ENCODE measurements around the gene TAF11L2.
"Not testable (repeated sequence)": the region's sequence is repeated elsewhere in the genome, so short reads cannot be mapped to it uniquely, and the experiment has no call there.

Gene TAF11L2

DNA sequence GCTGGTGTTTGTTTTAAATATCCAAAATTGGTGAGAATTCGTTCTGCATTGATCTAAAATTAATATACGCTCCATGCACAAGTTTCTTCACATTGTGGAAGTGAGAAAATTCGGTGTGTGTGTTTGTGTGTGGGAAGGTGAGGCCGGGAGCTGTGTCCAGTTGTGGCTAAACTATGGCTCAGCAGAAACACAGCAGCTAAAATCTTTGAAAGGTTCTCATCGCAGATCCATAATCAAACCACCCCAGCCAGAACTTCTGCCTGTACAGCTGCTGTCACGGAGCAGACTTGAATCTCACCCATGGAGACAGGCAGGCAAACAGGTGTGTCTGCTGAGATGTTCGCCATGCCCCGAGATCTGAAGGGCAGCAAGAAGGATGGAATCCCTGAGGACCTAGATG is at the start of gene TAF11L2:
TSS of gene TAF11L2 (plus strand) at position 301 of the 400 bp plus-strand sequence.
- not testable (repeated sequence) for DNase-seq

DNA sequence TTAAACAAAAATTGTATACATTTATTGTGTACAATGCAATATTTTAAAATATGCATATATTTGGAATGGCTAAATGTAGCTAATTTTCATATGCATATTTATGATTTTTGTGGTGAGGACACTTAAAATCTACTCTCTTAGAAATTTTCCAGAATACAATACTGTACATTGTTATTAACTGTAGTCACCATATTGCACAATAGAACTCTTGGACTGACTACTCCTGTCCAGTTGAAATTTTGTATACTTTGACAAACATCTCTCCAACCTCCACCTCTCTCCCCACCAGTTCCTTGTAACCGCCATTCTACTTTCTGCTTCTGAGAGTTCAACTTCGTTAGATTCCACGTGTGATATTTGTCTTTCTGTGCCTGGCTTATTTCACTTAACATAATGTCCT is 49.2 kb upstream of the TAF11L2 start:
- no peak for DNase-seq

DNA sequence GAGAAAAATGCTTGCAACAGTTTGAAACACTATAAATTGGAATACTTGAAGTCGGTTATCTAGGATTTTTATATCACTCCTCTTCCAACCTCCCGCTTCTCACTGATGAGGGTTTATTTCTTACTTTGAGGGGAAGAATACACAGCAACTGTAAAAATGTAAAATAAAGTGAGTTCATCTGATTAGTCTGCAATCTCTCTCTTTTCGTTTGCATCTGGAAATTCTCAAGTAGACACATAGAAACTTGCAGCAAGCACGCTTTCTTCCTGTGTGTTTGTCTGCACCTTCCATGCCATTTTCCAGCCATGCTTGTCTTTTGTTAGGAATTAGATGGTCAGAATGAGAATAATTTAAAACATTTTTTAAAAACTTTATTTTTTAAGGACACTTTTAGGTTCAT is 45.1 kb upstream of the TAF11L2 start:
- no peak for DNase-seq

DNA sequence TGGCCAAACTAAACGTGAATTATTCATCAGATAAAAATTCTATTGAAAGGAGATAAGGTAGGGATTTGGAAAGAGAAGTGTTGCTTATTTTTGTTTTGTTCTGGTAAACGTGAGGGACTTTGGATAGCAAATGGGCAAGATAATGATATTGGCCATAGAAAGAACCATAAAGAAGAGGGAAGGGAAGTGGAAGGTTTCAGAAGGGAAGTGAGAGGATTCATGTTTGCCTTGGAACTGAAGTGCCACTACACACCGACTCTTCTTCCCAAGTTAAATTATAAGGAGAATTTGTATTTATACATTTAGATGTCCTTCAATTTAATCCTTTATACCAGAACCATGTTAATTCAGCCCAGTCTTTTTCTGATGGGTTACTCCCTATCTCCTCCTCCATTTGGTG is 42.1 kb upstream of the TAF11L2 start:
- no peak for DNase-seq

DNA sequence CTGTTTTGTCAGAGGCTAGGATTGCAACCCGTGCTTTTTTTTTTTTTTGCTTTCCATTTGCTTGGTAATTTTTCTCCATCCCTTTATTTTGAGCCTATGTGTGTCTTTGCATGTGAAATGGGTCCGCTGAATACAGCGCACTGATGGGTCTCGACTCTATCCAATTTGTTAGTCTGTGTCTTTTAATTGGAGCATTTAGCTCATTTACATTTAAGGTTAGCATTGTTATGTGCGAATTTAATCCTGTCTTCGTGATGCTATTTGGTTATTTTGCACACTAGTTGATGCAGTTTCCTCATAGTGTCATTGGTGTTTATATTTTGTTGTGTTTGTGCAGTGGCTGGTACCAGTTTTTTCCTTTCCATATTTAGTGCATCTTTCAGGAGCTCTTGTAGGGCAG is 36.2 kb upstream of the TAF11L2 start:
- DNase-seq, result no peak

DNA sequence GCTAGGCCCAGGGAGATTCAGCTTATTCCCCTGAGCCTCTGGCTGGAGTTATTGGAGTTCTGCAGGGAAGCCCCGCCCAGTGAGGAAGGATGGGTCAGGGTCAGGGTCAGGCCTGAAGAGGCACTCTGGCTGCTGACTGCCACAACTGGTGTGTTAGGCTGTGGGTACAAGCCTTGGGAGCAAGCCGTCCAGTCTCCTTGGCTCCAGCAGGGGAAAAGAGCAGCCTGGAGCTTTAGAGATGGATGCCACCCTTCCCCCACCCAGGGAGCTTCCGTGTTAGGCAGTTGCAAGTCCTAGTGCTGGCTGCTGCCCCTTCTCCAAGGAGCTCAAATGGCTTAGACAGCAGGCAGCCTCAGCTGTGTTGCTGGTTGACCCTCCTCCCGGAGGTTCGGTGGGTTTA is 34.4 kb upstream of the TAF11L2 start:
- DNase-seq, result no peak

DNA sequence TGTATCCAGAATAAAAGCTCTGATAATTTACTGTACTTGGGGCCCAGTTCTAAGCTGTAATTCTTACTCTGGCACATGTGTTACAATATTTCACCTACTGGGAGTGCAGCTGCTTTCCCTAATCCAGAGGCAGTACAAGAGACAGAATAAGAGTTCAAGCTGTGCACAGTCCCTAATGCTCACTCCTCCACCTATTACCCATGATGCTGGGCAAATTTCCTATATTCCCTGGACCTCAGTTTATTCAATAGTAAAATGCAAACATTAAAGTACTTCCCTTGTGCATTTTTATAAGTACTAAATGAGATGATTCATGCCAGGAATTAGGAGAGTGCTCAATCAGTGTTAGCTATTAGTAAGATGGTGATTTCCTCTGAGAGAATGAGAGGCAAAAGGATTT is 28.0 kb upstream of the TAF11L2 start:
- no peak for DNase-seq

DNA sequence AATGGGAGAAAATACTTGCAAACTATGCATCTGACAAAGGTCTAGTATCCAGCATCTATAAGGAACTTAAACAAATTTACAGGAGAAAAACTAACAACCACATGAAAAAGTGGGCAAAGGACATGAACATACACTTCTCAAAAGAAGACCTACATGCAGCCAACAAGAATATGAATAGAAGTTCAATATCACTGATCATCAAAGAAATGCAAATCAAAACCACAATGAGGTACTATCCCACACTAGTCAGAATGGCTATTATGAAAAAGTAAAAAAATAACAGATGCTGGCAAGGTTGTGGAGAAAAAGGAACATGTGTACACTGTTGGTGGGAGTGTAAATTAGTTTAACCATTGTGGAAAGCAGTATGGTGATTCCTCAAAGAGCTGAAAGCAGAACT is 23.0 kb upstream of the TAF11L2 start:
- DNase-seq, result not testable (repeated sequence)

DNA sequence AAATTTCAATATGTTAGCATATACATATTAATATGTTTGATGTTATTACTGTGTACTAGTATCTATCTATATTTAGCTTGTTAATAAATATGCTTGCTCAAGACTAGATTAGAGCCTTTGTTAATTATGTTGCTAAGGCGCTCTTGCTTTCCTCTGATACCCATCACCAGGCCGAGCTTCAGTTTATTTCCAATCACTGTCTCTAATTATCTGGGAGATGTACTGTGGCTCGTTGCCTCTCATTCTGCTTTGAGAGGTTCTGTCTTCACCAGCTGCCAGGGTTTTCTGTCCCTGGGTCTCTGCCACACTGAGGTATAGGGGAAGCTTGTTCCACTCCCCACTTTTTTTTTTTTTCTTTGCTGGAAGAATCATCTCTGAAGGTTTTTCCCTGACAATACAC is 21.0 kb upstream of the TAF11L2 start:
- no peak for DNase-seq

DNA sequence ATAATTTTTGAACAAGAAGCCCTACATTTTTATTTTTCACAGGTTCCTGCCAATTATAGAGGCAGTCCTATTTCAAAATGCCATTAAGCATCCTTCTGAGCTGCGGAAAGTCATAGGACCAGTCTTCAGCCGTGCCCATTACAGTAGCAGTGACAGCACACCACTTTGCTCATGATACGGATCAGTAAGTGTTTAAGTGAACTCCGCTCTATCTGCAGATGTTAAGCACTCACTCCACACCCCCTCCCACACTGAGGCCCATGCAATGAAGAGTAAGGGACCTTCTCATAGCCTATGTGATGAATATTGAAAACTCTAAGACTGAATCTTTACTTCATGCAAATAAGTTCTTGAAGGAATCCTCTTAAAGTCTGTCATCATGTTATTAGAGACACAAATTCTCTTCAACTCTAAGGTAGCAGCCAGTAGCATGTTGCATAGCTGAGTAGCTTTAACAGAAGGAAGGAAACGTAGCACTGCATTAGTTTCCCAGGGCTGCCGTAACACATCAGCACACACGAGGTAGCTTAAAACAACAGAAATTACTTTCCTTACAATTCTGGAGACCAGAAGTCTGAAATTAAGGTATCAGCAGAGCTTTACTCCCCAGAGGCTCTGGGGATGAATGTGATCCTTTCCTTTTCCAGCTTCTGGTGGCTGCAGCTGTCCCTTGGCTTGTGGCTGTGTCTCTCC is 20.3 kb upstream of the TAF11L2 start:
- DNase-seq, result no peak

DNA sequence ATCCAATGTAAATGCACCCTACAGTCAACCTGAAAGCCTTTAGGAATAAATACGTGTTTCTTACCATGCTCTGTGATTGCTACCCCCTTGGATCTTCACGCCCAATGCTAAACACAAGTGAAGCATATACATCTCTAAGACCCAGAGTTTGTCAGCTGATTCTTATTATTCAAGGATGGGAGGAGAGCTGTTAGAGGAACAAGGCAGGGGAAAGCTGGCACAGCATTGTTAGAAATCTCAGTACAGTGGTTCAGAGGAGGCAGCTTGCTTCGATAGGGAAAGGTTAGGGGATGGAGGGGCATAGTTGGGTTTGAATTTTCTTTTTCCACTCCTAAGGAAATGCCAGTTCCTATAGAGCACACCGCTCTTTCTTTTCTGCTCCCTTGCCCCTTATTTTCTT is 16.7 kb upstream of the TAF11L2 start:
- DNase-seq, result no peak

DNA sequence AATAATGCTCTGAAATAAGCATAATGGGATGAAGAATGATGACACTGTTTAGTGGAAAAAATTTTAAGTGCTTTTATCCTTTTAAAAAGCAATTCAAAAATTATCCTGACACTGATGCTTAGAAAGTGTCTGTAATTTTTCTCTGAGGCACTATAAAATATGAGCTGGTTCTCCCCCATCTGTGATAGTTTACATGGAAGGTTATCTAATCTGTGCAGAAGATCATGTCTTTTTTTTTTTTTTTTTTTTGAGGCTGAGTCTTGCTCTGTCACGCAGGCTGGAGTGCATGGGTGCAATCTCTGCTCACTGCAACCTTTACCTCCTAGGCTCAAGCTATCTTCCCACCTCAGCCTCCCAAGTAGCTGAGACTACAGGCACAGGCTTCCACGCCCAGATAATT is 15.2 kb upstream of the TAF11L2 start:
- DNase-seq, result no peak

DNA sequence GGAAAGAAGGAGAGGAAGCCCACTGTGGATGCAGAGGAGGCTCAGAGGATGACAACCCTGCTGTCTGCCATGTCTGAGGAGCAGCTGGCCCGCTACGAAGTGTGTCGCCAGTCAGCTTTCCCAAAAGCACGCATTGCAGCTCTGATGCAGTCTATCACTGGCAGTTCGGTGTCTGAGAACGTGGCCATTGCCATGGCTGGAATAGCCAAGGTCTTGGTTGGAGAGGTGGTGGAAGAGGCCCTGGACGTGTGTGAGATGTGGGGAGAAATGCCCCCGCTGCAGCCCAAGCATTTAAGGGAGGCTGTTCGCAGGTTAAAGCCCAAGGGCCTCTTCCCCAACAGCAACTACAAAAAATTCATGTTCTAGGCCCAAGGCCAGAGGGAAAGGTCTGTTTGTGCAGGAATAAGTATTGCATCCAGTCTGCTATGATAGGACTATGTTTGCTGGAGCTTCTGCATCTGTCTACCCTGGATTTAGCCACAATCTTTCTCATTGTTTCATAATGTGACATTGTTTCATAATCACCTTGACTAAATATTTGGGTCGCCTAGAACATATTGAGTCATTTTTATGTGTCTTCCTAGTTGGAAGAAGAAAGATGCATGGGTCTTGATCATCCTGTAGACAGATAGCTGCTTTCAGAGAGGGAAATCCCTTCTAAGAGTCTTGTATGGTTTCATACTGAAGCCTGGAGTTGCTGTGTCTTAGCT is 11.4 kb upstream of the TAF11L2 start:
- DNase-seq, result not testable (repeated sequence)

DNA sequence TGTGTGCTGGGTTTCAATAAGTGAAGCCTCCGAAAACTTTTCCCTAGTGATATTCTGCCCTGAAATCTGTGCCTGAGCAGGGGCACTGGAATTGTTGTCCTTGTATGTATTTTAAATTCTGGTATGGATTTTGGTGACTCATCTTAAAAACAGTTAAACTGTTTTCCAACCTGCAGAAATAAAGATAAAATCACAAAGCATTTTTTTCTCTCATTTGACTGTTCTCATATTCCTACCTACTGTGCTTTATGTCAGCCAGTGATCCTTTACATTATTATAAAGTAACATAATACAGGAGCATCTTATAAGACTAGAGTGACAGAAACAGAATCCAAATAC is 10.9 kb upstream of the TAF11L2 start:
- DNase-seq, result no peak

DNA sequence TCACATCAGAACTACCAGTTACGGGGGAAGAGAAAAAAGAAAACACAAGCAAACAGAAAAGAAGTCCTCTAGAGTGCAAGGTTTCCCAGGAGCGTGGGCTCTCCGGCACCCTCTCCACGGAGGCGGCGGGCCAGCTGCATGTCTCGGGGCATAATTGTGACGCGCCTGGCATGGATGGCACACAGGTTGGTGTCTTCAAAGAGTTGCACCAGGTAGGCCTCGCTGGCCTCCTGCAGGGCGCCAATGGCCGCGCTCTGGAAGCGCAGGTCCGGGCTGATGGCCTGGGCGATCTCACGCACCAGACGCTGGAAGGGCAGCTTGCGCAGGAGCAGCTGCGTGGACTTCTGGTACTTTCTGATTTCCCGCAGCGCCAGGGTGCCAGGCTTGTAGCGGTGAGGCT is 6.8 kb upstream of the TAF11L2 start:
- not testable (repeated sequence) for DNase-seq

DNA sequence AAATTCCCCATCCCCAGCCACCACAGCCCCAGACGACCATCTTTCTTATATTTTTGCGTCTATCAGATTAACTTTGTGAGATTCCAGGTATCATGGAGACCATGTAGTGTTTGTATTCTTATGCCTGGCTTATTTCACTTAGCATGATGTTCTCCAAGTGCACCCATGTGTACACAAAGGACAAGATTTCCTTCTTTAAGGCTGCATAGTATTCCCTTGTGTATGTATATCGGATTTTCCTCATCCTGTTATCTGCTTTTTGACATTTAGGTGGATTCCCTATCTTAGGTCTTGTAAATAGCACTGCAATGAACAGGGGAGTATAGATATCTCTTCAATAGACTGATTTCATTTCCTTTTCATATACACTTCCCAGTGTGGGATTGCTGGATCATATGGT is 5.3 kb upstream of the TAF11L2 start:
- DNase-seq, result no peak

DNA sequence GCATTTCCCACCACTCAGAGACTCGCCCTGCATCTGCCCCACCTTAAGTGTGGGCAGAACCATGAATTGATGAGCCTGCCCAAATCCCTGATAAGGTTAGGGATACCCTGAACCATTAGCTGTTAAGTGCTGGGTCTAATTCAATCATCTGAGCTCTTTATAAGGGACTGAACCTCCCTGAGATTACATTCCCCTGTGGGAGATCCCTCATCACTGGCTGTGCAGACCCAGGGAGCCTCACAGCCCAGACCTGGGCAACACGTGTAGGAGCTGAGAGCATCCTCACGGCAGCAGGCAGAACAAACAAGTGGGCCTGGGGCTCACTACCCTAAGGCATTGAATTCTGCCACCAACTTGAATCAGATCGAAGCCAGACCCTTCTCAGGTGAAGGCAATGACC is 585 bp upstream of the TAF11L2 start:
- DNase-seq, result no peak

DNA sequence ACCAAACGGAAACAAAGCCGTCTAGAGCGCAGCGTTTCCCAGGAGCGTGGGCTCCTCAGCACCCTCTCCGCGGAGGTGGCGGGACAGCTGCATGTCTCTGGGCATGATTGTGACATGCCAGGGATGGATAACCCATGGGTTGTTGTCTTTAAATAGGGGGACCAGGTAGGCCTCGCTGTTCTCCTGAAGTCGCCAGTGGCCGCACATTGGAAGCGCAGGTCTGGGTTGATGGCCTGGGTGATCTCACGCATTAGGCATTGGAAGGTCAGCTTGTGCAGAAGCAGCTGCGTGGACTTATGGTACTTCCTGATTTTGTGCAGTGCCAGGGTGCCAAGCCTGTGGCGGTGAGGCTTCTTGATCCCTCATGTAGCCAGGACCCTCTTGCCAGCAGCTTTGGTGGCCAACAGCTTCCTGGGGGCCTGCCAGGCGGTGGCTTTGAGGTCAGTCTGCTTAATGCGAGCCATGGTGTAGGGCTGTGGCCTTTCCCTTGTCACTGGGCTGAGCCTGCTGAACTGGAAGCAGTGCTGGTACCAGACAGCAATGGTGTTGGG is 13.8 kb downstream of the TAF11L2 start:
- DNase-seq, result no peak

DNA sequence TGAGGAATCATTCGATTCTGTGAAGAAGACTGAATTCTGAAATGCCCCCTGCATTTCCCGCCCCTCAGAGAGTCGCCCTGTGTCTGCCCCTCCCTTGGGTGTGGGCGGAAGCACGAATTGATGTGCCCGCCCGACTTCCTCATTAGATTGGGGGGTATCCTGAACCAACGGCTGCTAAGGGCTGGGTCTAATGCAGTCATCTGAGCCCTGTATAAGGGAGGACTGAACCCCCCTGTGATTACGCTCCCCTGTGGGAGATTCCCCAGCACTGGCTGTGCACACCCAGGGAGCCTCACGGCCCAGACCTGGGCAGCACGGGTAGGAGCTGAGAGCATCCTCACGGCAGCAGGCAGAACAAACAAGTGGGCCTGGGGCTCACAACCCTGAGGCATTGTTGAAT is 19.5 kb downstream of the TAF11L2 start:
- DNase-seq, result not testable (repeated sequence)

DNA sequence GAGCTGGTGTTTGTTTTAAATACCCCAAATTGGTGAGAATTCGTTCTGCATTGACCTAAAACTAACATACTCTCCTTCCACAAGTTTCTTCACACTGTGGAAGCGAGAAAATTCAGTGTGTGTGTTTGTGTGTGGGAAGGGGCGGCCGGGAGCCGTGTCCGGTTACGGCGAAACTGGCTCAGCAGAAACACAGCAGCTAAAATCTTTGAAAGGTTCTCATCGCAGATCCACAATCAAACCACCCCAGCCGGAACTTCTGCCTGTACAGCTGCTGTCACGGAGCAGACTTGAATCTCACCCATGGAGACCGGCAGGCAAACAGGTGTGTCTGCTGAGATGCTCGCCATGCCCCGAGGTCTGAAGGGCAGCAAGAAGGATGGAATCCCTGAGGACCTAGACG is 20.0 kb downstream of the TAF11L2 start, which contains the start of gene TAF11L3:
TSS of gene TAF11L3 (plus strand) at position 301 of the 400 bp plus-strand sequence.
- not testable (repeated sequence) for DNase-seq

DNA sequence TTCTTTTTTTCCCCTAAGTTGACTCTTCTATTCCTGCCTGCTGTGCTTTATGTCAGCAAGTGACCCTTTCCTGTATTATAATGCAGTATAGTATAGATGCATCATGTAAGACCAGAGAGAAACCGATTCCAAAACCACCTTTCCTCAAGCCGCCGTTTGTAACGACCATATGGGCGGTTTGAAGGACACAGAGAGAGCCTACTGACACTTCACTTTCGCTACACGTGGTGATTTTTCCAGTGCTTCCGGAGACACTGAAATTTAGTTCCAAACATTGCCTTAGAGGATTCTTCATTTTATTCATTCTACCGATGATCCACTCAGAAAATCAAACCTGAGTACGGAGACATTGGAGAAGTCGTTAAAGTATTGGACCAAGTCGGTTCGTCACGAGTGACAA is 21.5 kb downstream of the TAF11L2 start:
- not testable (repeated sequence) for DNase-seq

DNA sequence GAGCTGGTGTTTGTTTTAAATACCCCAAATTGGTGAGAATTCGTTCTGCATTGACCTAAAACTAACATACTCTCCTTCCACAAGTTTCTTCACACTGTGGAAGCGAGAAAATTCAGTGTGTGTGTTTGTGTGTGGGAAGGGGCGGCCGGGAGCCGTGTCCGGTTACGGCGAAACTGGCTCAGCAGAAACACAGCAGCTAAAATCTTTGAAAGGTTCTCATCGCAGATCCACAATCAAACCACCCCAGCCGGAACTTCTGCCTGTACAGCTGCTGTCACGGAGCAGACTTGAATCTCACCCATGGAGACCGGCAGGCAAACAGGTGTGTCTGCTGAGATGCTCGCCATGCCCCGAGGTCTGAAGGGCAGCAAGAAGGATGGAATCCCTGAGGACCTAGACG is 23.5 kb downstream of the TAF11L2 start, which contains the start of gene TAF11L4:
TSS of gene TAF11L4 (plus strand) at position 301 of the 400 bp plus-strand sequence.
- DNase-seq, result not testable (repeated sequence)

DNA sequence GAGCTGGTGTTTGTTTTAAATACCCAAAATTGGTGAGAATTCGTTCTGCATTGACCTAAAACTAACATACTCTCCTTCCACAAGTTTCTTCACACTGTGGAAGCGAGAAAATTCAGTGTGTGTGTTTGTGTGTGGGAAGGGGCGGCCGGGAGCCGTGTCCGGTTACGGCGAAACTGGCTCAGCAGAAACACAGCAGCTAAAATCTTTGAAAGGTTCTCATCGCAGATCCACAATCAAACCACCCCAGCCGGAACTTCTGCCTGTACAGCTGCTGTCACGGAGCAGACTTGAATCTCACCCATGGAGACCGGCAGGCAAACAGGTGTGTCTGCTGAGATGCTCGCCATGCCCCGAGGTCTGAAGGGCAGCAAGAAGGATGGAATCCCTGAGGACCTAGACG is 26.9 kb downstream of the TAF11L2 start, which contains the start of gene TAF11L5:
TSS of gene TAF11L5 (plus strand) at position 301 of the 400 bp plus-strand sequence.
- DNase-seq, result not testable (repeated sequence)

DNA sequence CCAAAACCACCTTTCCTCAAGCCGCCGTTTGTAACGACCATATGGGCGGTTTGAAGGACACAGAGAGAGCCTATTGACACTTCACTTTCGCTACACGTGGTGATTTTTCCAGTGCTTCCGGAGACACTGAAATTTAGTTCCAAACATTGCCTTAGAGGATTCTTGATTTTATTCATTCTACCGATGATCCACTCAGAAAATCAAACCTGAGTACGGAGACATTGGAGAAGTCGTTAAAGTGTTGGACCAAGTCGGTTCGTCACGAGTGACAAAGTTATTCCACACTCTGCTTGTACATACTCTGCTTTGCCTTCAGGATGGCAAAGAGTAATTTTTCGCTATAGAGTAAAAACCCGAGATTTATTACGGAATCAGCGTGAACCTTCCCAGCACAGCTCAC is 28.5 kb downstream of the TAF11L2 start:
- DNase-seq, result not testable (repeated sequence)
